Mucosa of stomach (tissue), 1 donor: ENCODE results near the gene MAGEC3.

Experiments used
- H3K27me3 ChIP-seq: one replicate; pipeline ENCODE4 v1.7.0; 2013; ENCODE audit warnings: mild to moderate bottlenecking, low read length; ENCODE audit not compliant: control insufficient read depth, insufficient read depth
- H3K36me3 ChIP-seq: one replicate; pipeline ENCODE4 v1.7.0; 2013; ENCODE audit warnings: low read length; ENCODE audit not compliant: control insufficient read depth, insufficient read depth
- H3K4me1 ChIP-seq: one replicate; pipeline ENCODE4 v1.7.0; 2013; ENCODE audit warnings: mild to moderate bottlenecking, low read length; ENCODE audit not compliant: control insufficient read depth, insufficient read depth
- H3K4me3 ChIP-seq: one replicate; pipeline ENCODE4 v1.7.0; 2013; ENCODE audit warnings: low read length
- H3K9ac ChIP-seq: one replicate; pipeline ENCODE4 v1.7.0; 2013; ENCODE audit warnings: mild to moderate bottlenecking, low read length, moderate library complexity
- H3K9me3 ChIP-seq: one replicate; pipeline ENCODE4 v1.7.0; 2013; ENCODE audit warnings: mild to moderate bottlenecking, low read length, moderate library complexity; ENCODE audit not compliant: control insufficient read depth
- donor health status: Pancreatic carcinoma.

The MAGEC3 gene

GRCh38 chrX:141903400-141904155 lies 65.5 kb downstream of the MAGEC3 start, which contains the start of gene MAGEC1:
Gene MAGEC1 (plus strand): TSS chrX:141903894. CDS start chrX:141905073, 1,179 bp downstream.
- Histone ChIP-seq H3K4me3 (no peak within 1 kb of the TSS), H3K9me3 (no peaks in the 10 kb centered on the region), H3K27me3 (no peaks in the 10 kb centered on the region), H3K36me3 (no peaks in the 10 kb centered on the region), H3K9ac (no peak within 1 kb of the TSS), H3K4me1 (no peaks in the 10 kb centered on the region)

- no peaks in the 10 kb centered on the region for H3K27me3 ChIP-seq
- H3K9me3 ChIP-seq = no peaks in the 10 kb centered on the region
- no peaks in the 10 kb centered on the region for H3K36me3 ChIP-seq
- no peak overlapping the region for H3K4me3 ChIP-seq
- no peak overlapping the region for H3K9ac ChIP-seq
- no peaks in the 10 kb centered on the region for H3K4me1 ChIP-seq
Observed at GRCh38 chrX:141904262-141904661, 66.1 kb downstream of the MAGEC3 start.

GRCh38 chrX:141917801-141918200 lies 79.7 kb downstream of the MAGEC3 start:
- H3K9ac ChIP-seq = no peak overlapping the region
- H3K27me3 ChIP-seq = no peaks in the 10 kb centered on the region
- no peaks in the 10 kb centered on the region for H3K36me3 ChIP-seq
- no peaks in the 10 kb centered on the region for H3K4me1 ChIP-seq
- H3K9me3 ChIP-seq = no peaks in the 10 kb centered on the region
- H3K4me3 ChIP-seq = no peak overlapping the region

GRCh38 chrX:141924293-141924692 lies 86.2 kb downstream of the MAGEC3 start:
- Histone ChIP-seq H3K36me3 (no peaks in the 10 kb centered on the region), H3K27me3 (no peaks in the 10 kb centered on the region), H3K9me3 (no peaks in the 10 kb centered on the region), H3K4me3 (no peak overlapping the region), H3K4me1 (no peaks in the 10 kb centered on the region), H3K9ac (no peak overlapping the region)

- Histone ChIP-seq H3K9ac (no peak overlapping the region), H3K27me3 (no peaks in the 10 kb centered on the region), H3K4me3 (no peak overlapping the region), H3K4me1 (no peaks in the 10 kb centered on the region), H3K36me3 (no peaks in the 10 kb centered on the region), H3K9me3 (no peaks in the 10 kb centered on the region)
Observed at GRCh38 chrX:141928432-141928831, 90.3 kb downstream of the MAGEC3 start.

GRCh38 chrX:141934059-141934641 lies 96.0 kb downstream of the MAGEC3 start:
- H3K9ac ChIP-seq = no peak overlapping the region
- no peaks in the 10 kb centered on the region for H3K27me3 ChIP-seq
- H3K9me3 ChIP-seq = no peaks in the 10 kb centered on the region
- no peak overlapping the region for H3K4me3 ChIP-seq
- H3K36me3 ChIP-seq = no peaks in the 10 kb centered on the region
- no peaks in the 10 kb centered on the region for H3K4me1 ChIP-seq

GRCh38 chrX:141935645-141936044 lies 97.5 kb downstream of the MAGEC3 start:
- Histone ChIP-seq H3K9me3 (no peaks in the 10 kb centered on the region), H3K9ac (no peak overlapping the region), H3K4me1 (no peaks in the 10 kb centered on the region), H3K27me3 (no peaks in the 10 kb centered on the region), H3K4me3 (no peak overlapping the region), H3K36me3 (no peaks in the 10 kb centered on the region)

- Histone ChIP-seq H3K9me3 (no peaks in the 10 kb centered on the region), H3K27me3 (no peaks in the 10 kb centered on the region), H3K4me3 (no peak overlapping the region), H3K36me3 (no peaks in the 10 kb centered on the region), H3K4me1 (no peaks in the 10 kb centered on the region), H3K9ac (no peak overlapping the region)
Observed at GRCh38 chrX:141936080-141936479, 98.0 kb downstream of the MAGEC3 start.

GRCh38 chrX:141941234-141941633 lies 103.1 kb downstream of the MAGEC3 start:
- no peak overlapping the region for H3K4me3 ChIP-seq
- no peaks in the 10 kb centered on the region for H3K36me3 ChIP-seq
- H3K9me3 ChIP-seq = no peaks in the 10 kb centered on the region
- H3K27me3 ChIP-seq = no peaks in the 10 kb centered on the region
- H3K4me1 ChIP-seq = no peaks in the 10 kb centered on the region
- H3K9ac ChIP-seq = no peak overlapping the region

- Histone ChIP-seq H3K9ac (no peak overlapping the region), H3K36me3 (no peaks in the 10 kb centered on the region), H3K4me3 (no peak overlapping the region), H3K9me3 (no peaks in the 10 kb centered on the region), H3K4me1 (no peaks in the 10 kb centered on the region), H3K27me3 (no peaks in the 10 kb centered on the region)
Observed at GRCh38 chrX:141945426-141945825, 107.3 kb downstream of the MAGEC3 start.

GRCh38 chrX:141947350-141947749 lies 109.2 kb downstream of the MAGEC3 start:
- H3K9me3 ChIP-seq = no peaks in the 10 kb centered on the region
- no peaks in the 10 kb centered on the region for H3K36me3 ChIP-seq
- H3K27me3 ChIP-seq = no peaks in the 10 kb centered on the region
- H3K4me3 ChIP-seq = no peak overlapping the region
- no peaks in the 10 kb centered on the region for H3K4me1 ChIP-seq
- H3K9ac ChIP-seq = no peak overlapping the region
